Loucy (cell line): Measurements from ENCODE around the gene CASP9.

Source experiments
- EZH2phosphoT487 ChIP-seq: fragments of 200-600 bp; IDR thresholded peaks from 2 replicates; pipeline ENCODE4 v1.6.1; 2018; ENCODE audit warnings: antibody characterized with exemption, mild to moderate bottlenecking, moderate library complexity, borderline replicate concordance
- TF ChIP-seq, protein P1 (sequence below): fragments of 200-600 bp; sonication (generic); conservative IDR thresholded peaks from 2 replicates; pipeline ENCODE4 v1.5.1; 2014; ENCODE audit warnings: mild to moderate bottlenecking, antibody characterized with exemption, low read length

DNA sequence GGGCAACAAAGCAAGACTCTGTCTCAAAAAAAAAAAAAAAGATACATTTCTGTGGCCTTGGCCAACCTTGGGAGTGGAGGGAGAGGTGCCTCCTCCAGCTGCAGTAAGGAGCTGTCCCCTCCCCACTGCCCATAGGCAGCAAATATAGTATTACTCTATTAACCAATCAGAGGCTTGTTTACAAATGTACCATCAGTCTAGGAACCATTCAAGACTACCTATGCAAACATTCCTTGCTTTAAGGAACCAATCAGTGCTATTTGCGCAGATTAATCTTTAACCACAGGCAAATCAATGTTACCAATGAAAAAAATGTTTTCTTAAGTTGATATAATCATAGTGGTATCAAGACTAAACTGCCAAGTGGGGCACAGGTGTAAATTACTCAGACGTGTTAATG lies 66.4 kb downstream of the CASP9 start:
- TF ChIP-seq, protein P1, sequence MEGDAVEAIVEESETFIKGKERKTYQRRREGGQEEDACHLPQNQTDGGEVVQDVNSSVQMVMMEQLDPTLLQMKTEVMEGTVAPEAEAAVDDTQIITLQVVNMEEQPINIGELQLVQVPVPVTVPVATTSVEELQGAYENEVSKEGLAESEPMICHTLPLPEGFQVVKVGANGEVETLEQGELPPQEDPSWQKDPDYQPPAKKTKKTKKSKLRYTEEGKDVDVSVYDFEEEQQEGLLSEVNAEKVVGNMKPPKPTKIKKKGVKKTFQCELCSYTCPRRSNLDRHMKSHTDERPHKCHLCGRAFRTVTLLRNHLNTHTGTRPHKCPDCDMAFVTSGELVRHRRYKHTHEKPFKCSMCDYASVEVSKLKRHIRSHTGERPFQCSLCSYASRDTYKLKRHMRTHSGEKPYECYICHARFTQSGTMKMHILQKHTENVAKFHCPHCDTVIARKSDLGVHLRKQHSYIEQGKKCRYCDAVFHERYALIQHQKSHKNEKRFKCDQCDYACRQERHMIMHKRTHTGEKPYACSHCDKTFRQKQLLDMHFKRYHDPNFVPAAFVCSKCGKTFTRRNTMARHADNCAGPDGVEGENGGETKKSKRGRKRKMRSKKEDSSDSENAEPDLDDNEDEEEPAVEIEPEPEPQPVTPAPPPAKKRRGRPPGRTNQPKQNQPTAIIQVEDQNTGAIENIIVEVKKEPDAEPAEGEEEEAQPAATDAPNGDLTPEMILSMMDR = no peak
- TF ChIP-seq EZH2phosphoT487 = no peak
